HCEC 1CT (cell line): ENCODE data around the gene FAM180A.
"Not testable (repeated sequence)": the region's sequence is repeated elsewhere in the genome, so short reads cannot be mapped to it uniquely, and the experiment has no call there.

ENCODE experiments used
- DNase-seq: peaks from one replicate; pipeline ENCODE4 v3.0.0-alpha.2; 2017

The FAM180A gene

GRCh38 chr7:135771051-135771450 lies 22.4 kb upstream of the FAM180A start:
- DNase-seq = no peak

- peak; percentile 60 for DNase-seq
These were observed 21.6 kb upstream of the FAM180A start for GRCh38 chr7:135770139-135770710.

- no peak for DNase-seq
These were observed 20.6 kb upstream of the FAM180A start for GRCh38 chr7:135769005-135769802.

DNA sequence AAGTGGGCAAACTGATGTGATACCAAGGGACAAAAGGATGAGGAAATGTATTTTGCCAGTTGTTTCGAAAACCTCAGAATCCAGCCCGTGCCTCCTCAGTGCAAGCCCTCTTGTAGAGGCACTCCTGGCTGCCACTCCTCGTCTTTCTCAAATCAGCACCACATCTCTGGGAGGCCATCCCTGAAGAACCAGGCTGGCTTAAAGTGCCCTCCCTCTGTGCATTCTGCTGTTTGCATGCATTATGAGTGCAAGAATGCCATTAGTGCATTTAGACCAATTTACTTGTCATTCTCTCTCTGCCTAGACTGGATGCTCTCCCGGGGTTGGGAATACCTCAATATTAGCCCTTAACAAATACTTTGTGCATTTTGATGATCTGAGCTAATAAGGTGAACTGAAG lies 19.9 kb upstream of the FAM180A start:
- no peak for DNase-seq

DNA sequence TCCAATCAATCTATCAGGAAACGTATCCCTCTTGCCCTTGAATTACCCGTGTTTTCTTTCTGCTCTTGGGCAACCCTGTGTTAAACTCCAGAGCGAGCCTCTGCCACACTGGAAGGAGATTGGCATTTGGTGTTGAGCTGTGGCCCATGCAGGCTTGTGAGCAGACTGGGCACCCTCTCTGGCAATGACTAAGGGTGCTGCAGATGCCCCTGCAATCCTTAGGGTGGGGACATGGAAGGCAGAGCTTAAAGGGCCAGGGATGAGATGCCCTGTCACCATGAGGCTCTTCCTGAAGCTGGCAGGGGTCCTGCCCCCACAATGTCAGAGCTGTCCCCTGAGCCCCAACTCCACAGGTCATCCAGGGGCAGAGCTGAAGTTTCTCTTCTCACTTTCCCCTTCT lies 19.5 kb upstream of the FAM180A start:
- no peak for DNase-seq

- DNase-seq = no peak
These were observed 14.6 kb upstream of the FAM180A start for GRCh38 chr7:135763261-135763660.

DNA sequence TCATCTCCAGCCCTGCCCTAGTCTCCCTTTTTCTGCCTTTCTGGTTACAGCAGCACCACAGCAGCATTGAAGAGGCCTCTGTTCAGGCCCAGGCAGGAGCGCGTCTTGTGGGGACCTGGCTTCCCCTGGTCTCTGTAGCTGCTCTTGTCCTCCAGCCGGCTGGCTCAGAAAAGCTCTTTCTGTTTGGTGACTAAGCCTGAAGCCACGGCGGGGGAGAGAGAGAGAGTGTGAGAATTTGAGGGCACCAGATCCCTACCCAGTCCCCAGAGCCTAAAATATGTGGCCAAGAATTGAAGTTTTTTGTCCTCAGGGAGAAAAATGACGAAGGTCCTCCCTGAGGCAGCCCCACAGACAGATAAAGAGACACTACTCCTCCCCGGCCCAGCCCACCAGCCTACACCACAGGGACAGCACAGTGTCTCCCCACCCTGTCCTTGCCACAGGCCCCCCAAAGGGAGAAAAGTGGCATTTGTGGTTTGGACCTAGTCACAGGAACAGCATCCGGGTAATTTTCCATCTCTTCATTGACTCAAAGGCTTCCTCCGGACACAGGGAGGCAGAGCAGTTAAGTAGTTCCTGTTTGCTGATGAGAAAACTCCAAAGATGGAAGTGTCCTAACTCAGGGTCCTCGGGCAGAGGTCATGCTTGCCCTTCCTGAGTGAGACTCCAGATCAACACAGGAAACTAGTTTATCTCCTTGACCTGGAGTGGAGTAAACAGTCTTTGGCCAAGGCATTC lies 13.3 kb upstream of the FAM180A start:
- DNase-seq = peak; percentile 58

DNA sequence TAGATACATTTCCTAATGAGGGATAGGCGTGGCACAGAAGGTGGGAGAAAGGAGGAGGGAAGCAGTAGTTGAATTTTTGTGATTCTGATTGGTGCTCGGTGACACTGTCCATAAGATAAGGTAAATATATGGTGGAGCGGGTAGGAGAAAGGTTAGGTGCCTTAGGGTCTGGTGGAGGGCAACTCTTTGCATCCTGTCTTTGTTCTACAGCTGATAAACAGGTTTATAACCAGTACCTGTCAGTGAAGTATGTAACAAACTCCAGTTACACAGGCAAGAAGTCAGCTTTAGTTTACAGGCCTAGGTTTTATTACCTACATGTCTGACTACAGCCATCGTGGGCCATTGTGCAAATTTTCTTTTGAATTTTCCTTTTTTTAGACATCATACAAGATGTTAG lies 10.9 kb upstream of the FAM180A start:
- no peak for DNase-seq

- peak; percentile 11 for DNase-seq
These were observed 9.9 kb upstream of the FAM180A start for GRCh38 chr7:135758531-135758932.

- DNase-seq = peak; percentile 49
These were observed 9.3 kb upstream of the FAM180A start for GRCh38 chr7:135757719-135758411.

DNA sequence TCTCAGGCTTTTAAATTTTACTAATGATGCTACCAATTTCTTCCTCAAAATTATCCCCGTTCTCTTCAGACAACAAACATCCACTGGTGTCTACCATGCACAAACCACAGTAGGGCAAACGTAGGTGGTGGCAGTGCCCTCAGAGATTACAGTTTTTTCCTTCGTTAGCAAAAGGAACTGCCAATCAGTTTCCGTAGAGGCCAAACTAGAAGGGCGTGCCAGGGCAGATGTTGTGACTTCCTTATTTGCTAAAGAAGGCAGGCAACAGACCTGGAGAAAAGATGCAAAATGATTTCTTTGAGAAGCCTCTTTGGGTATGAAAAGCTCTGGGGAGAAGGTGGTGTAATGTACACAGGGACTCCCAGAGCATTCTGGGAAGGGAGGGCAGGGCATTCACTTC lies 7.6 kb upstream of the FAM180A start:
- no peak for DNase-seq

DNA sequence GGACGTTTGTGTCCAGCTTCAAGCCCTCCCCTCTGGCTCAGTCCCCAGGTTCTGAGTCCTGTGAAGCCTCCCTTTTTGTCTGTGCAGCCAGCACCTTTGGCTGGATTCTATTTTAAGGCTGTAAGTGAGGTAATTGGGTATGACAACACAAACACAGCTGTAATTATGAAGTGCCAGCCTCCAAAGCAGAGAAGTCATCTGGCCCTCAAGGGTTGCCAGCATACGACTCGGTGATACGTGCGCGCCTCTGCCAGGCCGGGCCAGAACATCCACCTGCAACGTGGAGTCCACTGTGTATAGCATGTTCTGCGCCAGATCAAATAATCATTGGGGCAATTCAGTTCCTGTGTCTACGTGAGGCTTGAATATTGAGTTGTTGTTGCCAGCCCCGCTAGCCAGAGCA lies 6.7 kb upstream of the FAM180A start:
- DNase-seq = no peak

GRCh38 chr7:135753616-135754413 lies 5.2 kb upstream of the FAM180A start:
- no peak for DNase-seq

DNA sequence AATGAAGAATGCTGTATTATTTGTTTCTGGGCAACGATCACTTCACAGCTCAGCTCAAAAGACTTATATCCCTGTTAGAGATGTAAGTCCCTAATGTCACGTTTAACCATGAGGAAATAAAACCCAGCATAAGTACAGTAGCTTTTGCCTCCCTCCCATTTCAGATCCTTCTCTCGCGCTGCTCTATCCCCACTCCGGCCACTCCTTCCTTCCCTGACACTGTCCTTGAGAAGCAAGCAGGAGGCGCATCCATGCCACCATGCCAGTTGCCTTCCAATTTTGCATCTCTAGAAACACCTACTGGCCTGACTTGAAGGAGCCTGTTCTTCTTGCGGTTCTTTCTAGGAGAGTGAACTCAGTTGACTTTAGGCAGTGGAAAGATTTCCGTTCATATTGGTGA lies 1.2 kb downstream of the FAM180A start:
- DNase-seq = no peak

DNA sequence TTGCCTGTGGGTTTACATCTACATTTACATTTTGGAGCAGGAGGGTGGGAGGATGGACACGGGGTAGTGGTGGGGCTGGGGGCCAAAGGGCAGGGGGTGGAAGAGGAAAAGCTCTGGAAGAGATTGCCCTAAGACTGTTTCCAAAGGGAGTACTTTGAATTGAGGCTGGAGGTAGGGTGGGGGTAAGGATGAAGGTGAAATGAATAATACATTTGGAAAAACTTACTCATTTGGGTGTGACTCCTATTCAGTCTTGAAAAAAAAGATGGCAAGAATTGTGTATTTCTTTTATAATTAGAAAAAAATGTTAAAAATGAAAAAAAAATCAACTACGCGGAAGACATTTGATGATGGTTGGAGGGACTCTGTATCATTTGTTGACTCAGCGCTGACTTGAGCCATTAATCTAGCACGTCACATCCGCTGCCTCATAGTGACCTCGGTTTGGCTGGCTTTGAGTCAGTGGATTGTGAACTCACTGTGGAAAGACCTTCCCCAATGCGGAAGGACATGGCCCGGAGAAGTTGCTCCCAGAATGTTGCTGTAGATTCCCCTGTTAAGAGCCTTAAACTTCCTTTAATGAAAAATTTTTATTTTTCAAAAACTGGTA lies 2.8 kb downstream of the FAM180A start:
- DNase-seq = peak; percentile 99

GRCh38 chr7:135744938-135745702 lies 3.5 kb downstream of the FAM180A start:
- DNase-seq = peak; percentile 91

DNA sequence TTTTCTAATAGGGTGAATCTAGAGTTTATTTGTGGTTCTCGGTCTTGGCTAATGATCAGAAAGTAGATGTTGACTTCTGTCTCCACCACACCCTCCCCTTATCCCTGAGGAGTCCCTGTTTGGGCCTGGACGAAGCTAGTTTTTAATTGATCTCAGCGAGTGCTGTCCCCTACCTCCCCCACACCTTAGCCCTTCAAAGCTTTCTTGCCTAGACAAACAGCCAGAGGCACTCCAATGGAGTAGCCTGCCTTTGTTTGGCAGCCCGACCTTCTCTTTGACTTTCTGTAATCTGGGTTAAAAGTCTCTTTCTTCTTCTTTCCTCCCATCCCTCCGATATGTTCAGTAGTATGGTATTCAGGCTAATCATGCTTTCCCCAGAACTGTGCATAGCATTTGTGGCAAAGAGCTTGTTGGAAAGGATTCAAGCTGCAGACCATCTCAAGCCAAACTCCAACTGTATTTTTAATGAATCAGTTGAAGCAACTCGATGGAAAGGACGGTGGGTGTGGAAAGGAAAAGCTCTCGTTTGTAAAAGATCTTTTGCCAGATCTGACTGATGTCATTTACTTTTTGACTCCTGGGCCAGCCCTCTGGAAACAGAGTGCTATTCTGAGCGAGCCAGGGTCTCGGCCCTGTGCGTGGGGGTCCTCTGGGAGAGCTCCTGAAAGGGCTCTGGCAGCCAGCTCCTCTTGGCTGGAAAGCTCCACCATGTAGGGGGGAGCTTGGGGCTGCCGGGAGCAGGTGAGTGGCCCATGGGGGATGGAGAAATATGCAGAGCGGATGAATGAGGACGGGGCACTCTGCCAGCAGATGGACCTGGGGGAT lies 4.5 kb downstream of the FAM180A start:
- DNase-seq = no peak

DNA sequence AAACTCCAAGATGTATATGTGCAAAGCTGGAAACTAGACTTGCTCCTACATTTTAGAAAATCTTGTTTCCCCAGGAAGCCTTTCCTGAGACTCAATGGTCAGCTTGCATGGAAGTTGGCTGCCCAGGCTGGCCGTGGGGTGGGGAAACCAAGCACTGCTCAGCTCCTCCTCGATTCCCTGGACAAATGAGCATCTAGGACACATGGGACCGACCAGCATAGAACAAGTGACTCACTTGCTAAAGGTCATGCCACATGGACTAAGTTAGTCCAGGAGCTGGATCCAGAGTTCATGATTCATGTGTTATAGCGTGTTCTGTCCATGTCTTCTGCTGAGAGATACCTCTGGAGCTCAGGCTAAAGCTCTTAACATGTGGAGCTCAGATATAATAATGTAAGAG lies 6.2 kb downstream of the FAM180A start:
- DNase-seq = peak; percentile 40

GRCh38 chr7:135741905-135742304 lies 6.7 kb downstream of the FAM180A start:
- no peak for DNase-seq

DNA sequence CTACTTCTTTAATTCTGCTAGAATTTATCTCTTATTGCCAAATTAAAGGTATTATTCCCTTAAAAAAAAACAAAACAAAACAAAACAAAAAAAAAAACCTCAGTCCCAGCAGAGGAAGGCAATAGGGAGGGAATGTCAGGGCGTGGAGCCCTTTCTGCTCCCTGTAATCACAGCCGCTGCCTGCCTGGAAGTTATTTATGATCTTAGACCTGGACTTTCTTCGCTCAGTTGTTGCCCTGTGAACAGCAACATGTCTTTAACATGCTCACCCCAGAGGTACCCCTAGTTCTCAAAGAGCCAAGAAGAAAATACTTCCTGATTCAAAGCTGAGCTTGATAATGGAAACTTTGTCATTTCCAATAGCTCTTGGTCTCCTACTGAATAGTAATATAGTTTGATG lies 7.7 kb downstream of the FAM180A start:
- DNase-seq = no peak

- DNase-seq = not testable (repeated sequence)
These were observed 11.3 kb downstream of the FAM180A start for GRCh38 chr7:135737306-135737647.
